CD4-positive, alpha-beta T cell treated with Interleukin-17A for 1 hour (primary cell): ENCODE measurements around the gene HAUS3.
"Not testable (repeated sequence)": the region's sequence is repeated elsewhere in the genome, so short reads cannot be mapped to it uniquely, and the experiment has no call there.

Experiments used
- DNase-seq: peaks from one replicate; pipeline ENCODE4 v3.0.0-alpha.2; 2020

Gene HAUS3

DNA sequence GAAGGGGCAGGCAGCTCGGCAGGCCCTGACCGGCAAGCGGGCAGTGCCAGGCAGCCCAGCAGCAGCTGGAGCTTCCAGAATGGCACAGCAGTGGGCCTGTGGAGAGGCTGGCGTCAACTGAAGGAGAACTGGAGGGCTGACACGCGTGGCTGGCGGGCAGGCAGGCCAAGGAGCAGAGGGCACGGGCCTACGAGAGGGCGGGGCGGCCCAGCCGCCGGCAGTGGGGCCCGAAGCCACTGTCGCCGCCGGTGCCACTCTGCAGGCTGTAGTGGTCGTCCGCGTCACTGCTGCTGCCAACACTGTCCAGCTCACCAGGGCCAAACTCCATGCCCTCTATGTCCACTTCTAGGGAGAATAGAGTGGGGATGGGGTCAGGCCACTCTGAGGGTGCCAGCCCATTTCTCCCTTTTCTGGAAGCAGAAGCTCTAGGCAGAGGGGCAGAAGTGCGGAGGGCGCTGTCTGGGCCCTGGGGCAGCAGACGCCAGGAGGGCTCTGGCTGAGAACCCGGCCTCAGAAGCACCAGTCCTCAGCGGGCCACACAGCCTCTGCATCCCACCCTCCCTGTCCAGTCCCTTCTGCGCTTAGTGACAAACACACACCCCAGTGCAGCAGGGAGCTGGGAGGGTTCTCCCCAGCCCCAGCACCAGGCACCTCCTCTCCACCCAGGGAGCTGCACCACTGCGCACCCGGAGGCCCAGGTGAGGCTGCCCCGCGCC lies 8.6 kb upstream of the HAUS3 start:
- DNase-seq = no peak

DNA sequence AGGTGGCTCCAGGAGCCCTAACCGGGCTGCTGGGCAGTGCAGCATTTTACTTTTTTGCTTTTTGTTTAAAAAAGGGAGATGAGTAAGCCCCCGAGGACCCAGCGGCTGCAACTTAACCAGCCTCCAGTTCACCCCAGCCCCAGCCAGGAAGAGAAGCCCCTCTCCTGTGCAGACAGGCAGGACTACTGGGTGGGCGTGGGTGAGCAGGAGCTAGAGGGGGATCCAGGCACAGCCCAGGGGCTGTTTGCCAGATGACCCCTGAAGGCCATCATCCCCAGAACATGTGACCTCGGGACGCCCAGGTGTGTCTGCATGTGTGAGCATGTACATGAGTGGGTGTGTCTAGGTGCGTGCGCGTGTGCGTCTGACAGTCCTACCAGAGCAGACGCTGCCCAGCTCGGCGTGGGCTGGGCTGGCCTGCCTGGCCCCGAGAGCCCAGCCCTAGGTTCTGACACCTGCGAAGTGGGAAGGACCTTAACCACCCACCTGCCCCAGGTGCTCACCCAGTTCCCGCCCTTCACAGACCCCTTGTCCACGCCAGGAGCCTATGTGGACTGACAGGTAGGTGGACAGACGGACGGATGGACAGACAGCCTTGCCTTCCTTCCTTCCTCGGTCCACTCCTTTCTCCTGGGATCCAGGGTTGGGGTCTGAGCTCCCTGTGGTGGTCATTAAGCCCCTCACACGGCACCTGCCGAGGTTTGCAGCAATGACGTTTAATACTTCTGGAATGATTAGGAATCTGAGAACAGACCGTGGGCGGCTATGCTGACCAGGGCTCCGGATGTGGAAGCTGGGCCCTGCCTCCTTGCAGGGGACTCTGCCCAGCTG lies 7.8 kb upstream of the HAUS3 start:
- DNase-seq = no peak

DNA sequence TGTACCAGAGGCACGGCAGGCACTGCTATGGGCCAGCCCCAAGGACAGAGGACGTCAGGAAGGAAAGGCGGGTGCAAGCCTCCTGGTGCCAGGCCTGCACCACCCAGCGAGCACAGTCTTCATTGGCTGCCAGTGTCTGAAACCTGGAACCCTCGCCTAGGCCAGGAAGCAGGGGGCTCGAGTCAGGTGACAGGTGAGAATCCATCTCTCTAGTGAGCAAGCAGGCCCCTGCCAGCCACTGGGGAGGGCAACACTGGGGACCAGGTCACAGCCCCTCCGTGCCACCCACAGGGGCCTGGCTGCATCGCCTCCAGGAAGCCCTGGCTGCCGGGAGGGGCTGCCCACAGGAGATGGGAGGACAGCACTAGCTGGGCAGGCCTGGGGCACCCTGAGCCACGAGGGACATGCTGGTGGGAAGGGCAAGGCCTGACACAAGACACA lies 6.9 kb upstream of the HAUS3 start:
- DNase-seq = no peak

DNA sequence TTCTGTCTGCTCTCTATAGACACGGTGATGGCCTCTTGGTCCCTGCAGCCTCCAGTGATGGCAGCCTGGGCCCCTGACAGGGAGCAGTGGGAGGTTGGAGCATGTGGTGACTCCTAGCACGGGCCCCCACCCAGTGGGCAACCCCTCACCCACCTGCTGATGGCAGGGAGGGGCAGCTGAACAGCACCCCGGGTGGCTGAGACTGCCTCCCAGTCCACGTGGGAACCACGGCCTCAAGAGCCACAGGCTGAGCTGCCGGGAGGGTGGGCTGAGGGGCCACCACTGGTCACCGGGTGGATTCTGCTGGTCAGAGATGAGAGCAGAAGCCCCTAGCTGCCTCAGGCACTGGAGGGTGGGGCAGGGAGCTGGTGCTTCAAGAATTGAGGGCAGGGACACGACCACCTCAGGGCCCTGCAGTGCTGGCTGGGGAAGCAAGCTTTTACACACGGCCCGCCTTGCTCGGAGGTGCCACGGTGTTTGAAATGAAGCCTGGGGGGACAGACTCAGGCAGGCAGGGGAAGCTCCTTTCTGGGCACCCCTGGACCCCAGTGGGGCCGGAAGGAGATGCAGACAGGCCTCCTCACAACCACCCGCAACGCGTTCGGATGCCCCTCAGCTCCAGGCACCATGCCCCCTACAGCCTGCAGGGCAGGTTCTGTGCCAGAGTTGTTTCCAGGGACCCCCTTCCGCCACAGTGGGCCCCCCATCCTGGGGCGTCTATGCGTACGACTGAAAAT lies 6.3 kb upstream of the HAUS3 start:
- DNase-seq = no peak

DNA sequence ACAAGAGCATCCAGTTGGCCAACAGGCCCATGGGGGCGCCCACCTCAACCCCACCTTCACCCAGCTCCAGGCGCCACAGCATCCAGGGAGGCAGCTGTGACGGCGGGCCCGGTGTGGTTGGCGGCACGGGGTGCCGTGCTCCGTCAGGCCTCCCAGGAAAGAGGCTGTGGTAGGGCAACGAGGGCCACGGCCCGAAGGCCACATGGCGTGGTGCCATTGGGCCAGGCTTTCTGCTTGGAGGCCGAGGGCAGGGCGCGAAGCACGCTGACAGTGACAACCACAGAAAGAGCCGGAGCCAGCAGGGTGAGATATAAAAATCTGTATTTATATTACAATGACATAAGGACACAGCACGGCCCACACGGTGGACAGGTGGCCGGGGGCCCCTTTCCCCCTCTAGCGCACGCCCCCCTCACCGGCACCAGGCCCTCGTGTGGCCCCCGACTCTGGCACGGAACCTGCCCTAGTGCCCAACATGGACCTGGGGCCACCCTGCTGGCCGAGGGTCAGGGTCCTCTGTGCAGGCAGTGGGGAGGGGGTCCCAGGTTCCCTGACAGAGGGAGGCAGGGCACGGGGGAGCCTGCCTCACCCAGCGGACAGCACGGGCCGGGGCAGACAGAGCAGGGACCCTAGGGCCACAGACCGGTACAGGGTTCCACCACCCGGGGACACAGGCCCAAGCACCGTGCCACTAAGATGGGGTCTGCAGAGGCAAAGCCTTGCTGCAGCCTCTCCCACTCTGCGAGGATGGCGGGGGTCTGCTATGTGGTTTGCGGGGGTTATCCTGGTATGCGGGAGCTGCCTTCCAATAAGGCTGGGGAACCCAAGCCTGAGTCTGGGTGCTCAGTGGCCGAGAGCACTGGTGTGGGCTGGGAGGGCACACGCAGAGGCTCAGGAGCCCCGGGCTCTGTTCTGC lies 5.5 kb upstream of the HAUS3 start:
- DNase-seq = no peak

DNA sequence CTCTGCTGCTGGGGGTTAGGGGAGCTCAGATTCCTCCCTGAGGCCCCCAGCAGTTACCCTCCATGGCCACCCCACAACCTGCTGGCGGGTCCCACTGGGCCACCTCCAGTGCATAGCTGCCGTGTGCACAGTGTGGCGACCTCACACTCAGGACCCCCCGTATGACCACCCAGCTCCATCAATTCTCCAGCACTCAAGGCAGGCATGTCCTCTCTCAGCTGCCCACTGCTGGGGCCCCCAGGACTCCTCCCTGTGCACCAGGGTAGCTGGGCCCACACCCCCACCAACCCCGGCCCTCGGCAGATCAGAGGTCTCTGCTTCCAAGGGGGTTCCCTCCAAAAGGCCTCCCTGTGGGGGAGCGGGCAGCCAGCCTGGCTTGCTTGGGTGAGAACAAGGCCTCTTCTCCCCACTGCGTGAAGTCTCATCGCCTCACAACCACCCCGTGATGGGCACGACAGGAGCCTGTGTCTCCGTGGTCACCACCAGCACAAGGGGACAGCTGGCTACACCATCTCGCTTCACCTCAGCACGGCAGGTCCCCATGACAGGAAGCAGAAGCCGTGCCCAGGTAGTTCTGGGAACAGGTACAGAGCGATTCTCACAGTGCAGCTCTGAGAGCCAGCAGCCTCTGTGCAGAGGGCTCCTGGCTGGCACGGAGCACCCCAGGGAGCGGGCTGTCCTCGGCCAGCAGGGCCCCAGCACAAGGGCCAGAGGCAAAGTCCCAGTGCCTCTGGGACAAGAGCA lies 4.6 kb upstream of the HAUS3 start:
- no peak for DNase-seq

DNA sequence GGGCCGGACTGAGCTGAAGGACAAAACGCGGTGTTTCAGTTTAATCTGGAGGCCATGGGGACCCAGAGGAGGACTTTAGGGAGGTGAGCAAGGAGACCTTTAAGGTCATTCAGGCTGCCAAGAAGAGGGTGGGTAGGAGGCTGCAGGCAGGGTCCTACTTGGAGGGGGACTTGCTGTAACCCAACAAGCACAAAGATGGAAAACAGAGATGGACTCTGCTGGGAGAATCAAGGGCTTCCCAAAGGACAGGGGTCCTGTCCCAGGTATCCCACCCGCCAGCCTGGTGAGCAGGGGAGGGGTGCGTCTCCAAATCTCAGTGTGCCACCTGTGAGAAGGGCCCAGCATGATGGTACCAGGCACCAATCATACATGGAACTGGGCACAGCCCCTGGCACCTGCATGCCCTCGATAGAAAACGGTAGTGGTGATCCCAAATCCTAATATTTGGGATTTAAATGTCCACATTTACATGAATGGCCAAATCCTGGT lies 3.9 kb upstream of the HAUS3 start:
- DNase-seq = no peak

DNA sequence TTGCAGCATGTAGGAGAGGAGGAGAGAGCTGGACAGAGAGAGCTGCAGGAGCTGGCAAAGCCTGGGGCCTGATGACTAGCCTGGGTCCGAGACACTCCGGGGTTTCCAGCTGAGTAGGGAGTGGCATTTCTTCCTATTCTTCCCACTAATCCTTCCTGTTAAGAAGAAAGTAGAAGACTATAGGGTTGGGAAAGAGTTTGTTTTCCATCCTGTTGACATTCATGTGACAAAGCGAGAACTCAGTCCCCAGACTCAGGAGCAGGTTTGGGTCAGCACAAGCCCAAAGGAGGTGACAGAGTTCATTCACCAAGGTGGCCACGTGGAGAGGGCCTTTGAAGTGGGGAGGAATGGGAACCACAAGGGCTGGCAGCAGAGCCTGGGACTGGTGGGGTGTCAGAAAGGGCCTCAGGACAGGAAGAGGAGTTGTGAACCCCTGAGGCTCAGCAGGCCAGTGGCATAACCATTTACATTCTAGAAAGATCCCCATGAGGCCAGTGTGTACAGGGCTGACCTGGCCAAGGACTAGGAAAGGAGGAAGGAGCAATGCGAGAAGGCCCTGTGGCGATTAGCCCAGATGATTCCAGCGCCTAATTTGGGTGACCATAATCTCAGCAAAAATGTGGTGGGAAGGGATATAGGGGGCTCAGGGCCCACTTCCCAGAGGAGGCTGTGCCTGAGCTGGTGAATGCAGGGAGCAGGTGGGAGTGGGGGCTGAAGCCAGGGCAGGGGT lies 3.3 kb upstream of the HAUS3 start:
- DNase-seq = no peak

DNA sequence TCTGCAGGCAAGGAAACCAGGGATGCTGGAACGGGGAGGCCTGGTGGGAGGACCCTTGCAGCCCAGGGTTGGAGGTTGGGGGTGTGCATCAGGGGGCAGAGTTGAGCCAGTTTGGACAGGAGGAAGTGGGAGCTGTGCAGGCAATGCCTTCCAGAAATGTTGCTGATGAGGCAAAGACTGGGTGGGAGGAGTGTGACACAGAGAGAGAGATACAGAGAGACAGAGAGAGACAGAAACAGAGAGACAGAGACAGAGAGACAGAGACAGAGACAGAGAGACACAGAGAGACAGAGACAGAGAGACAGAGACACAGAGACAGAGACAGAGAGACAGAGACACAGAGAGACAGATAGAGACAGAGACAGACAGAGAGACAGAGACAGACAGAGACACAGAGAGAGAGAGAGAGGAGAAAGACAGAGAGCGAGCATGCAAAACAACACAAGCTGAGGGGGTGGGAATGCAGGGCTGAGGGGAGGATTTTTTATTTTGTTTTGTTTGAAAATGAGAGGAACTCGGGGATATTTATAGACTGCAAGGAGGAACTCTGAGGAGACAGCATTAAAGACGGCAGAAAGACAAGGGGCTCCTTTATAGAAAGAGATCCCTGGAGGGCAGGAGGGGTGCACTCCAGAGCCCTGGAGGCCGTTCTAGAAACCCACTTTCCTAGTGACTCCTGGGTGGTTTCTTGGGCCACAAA lies 1.9 kb upstream of the HAUS3 start:
- DNase-seq = peak; percentile 17

DNA sequence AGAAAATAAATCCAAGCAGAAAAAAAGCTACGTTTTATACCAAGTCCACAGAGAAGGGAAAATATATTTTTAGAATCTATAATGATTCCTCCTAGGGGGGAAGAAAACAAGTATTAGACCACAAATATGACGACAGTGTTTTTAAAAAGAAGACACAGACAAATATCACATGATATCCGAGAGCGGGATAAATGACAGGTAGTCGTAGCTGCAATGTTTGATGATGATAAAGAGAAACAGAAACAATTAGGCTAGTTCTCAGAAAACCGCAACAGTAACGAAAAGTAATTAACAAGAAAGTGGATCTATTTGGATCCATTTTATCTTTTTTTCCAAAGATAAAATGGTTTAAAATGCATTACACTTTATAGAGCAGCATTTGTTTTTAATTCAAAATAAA lies 918 bp downstream of the HAUS3 start:
- DNase-seq = peak; percentile 76

DNA sequence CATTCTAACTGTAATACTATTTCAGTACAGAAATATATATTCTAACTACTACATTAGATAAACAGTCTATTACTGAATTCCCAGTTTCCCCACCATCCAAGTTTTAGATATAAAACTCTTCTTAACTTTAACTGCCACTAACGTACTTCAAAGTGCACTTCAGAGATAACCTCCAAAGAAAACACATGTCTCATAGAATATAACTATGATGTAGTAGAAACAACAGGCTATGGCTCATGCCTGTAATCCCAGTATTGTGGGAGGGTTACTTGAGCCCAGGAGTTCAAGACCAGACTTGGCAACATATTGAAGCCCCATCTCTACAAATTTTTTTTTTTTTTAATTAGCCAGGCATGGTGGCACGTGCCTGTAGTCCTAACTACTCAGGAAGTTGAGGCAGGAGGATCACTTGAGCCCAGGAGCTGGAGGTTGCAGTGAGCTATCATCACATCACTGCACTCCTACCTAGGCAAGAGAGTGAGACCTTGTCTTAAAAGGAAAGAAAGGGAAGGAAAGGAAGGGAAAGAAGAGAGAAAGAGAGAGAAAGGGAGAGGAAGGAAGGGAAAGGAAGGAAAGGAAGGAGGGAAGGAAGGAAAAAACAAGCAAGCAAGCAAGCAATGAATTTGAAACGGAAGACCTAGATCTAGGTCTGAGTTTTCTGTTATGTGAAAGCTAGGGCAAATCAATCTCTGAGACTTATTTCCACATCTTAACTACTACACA lies 4.8 kb downstream of the HAUS3 start:
- no peak for DNase-seq

DNA sequence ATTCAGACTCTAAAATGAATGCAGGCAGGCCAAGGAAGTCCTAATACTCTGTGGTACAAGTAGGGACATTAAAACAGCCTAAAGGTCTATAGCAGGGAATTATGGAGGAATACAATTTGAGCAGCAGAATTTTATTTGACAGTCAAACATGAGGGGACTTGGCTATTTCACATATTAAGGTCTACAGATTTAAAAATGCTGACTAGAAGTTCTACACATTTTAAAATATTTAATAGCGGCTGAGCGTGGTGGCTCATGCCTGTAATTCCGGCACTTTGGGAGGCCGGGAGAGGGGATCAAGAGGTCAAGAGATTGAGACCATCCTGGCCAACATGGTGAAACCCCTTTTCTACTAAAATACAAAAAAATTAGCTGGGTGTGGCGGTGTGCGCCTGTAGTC lies 10.8 kb downstream of the HAUS3 start:
- no peak for DNase-seq

DNA sequence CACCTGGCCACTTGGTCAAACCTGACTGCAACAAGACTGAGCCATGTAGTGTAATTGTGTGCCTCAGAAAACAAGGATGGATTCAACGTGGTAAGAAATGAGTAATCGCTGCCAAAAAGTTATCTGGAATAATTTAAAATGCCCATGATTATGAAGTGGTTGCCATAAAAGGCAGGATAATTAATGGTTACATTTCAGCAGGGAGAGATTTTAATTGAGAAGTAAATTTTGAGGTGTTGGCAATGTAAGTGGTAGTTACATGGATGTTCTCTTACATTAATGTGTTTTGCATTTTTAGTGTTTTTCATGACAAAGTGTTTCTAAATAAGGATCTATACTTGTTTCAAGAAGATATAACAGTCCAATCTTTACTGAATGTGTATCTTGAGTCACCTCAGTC lies 15.7 kb downstream of the HAUS3 start:
- DNase-seq = no peak

DNA sequence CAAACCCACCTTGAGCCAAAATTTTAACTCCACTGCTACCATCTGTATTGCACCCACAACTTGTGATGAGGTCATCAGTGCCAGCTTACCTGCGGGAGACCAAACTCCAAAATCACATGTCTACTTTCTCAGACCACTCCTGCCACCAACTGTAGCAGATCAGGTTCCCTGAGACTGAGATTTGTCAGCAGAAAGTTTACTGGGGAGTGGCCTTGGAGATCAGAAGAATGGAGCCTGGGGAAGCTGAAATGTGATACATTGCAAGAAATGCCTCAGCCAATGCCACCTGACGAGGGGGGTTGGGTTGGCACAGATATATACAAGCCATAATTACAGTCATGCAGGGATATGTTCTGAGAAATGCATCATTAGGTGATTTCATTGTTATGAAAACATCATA lies 19.1 kb downstream of the HAUS3 start:
- no peak for DNase-seq

DNA sequence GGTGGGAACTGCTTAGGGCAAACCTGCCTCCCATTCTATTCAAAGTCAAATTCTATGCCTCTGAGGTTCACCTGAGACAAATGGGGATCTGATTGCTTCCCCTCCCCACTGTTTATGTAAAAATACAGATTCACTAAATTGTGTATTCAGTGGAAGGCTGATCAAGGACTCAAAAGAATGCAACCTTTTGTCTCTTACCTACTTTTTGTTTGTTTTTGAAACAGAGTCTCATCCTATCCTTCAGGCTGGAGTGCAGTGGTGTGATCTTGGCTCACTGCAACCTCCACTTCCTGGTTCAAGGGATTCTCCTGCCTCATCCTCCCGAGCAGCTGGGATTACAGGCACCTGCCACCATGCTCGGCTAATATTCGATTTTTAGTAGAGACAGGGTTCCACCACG lies 20.5 kb downstream of the HAUS3 start:
- DNase-seq = not testable (repeated sequence)

DNA sequence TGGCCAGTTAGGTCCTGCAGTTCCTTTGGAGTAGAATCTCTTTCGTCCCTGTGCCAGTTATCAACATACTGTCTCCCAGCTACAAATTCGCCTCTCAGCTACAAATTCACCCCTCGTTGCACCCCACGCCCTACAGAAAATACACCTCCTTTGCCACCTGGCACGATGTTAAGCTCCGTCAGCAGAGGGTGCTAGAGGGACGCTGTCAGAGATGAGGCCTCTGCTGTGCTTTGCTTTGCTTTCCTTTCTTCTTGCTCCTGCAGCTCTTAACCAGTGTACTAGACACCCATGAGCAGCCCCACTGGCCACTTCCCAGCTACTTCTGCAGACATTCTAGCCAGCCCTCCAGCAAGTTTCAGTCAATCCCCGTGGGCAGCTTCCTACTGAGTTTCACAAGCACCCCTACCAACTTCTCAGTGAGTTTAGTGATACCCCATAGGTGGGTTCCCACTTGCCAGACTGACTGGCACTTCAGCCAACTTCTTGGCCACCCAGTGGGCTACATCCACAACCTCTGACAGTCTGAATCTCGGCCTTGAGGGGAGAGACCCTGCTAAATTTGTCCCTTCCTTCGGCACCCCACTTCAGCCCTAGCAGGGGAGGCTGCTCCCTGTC lies 21.8 kb downstream of the HAUS3 start:
- DNase-seq = peak; percentile 85

DNA sequence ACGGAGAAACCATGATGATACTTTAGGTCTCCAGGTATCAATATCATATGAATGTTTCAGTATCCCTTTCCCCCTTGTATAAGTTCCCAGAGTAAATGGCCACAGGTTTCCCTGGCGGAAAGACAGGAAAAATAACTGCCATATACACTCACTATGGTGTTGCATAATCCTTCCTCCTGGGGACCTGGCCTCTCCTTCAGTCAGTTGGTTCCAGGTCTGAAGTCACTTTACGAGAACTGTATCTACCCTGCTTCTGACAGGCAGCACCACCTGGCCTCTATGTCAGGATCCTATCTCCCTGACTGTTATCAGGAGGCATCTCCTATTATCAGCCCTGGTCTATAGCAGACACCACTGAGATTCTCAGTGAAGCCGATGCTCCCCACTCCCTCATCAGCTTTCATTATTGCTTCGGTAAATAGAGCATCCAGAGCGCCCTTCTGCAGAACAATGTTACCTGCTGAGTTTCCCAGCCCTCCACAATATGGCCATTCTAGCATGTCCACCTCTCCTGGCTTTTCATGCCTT lies 22.6 kb downstream of the HAUS3 start:
- no peak for DNase-seq

DNA sequence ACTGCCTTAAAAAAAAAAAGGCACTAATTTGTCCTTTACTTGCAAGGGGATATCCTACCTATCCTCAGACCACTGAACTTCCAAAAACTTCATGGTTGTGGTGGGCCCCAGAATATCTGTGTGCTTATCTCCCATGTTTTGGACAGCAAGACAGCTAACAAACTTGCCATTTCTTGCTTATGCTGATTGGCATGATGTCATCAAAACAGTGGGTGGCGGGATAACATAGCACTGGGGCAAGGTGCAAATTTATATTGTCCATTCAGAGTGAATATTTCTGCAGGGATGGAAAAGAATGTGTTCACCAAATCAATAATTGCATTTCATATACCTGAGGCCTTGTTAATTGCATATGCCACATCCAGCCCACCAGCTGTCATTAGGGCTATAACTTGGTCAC lies 23.5 kb downstream of the HAUS3 start:
- DNase-seq = no peak

DNA sequence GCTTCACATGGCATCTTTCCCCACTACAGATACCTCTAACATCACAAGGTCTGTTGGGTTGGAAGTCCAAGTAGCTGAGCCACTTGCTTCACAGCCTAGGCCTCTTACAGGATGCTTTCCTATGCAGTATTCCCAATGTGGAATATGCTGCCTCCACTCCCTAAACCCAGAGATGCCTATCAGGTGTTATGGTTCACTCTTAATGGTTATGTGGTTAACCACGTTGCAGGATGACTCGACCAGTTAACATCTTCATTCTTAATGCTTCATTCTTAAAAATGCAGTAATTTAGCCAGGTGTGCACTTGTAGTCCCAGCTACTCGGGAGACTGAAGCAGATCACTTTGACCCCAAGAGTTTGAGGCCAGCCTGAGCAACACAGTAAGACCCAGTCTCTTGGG lies 24.2 kb downstream of the HAUS3 start:
- no peak for DNase-seq
